ENCODE results near the gene KMT2D.

- TF ChIP-seq CTCF (IDR thresholded peaks at IDR 0.05) (no peak), POLR2A (IDR thresholded peaks at IDR 0.05) (no peak)
These were observed 29.7 kb downstream of the KMT2D start for GRCh38 chr12:49030714-49031572.

Measured in testis (tissue), 2 donors.